Naive B cell (primary cell): ENCODE data around the gene MKNK2. TPM values are rescaled to one million over a fixed set of nuclear protein-coding genes. Genes with fewer than 3 reads are reported as not detected.
"Not testable (repeated sequence)": the region's sequence is repeated elsewhere in the genome, so short reads cannot be mapped to it uniquely, and the experiment has no call there.

Source experiments
- ATAC-seq, 2 donors: fragments of 150-1000 bp; cut with Tn5 transposase; 2 replicates each; pipeline ENCODE4 v1.10.0; 2021; ENCODE audit warnings: low read depth in 2 of 2, mild to moderate bottlenecking in 2 of 2, moderate library complexity in 2 of 2
- DNase-seq: peaks from one replicate; pipeline ENCODE4 v3.0.0; 2022
- H3K27ac Mint-ChIP-seq, 6 donors: one replicate each; pipeline ENCODE4 v1.8.0; 2020 to 2022; ENCODE audit warnings: mild to moderate bottlenecking in 6 of 6, mixed read lengths in 6 of 6, moderate library complexity in 5 of 6, inconsistent platforms in 2 of 6
- H3K27me3 Mint-ChIP-seq, 3 donors: one replicate each; pipeline ENCODE4 v1.8.0; 2021 to 2022; ENCODE audit warnings: mixed read lengths in 3 of 3, mild to moderate bottlenecking in 1 of 3
- H3K36me3 Mint-ChIP-seq, 2 donors: one replicate each; pipeline ENCODE4 v1.8.0; 2020 to 2022; ENCODE audit warnings: mixed read lengths in 2 of 2, inconsistent platforms in 1 of 2, mild to moderate bottlenecking in 1 of 2
- H3K4me1 Mint-ChIP-seq, 3 donors: one replicate each; pipeline ENCODE4 v1.8.0; 2020 to 2022; ENCODE audit warnings: mixed read lengths in 3 of 3, inconsistent platforms in 1 of 3, mild to moderate bottlenecking in 1 of 3, moderate library complexity in 1 of 3
- H3K4me3 Mint-ChIP-seq, 8 donors: one replicate each; pipeline ENCODE4 v1.8.0; 2020 to 2022; ENCODE audit warnings: mild to moderate bottlenecking in 8 of 8, mixed read lengths in 8 of 8, moderate library complexity in 8 of 8, inconsistent platforms in 2 of 8
- H3K9me3 Mint-ChIP-seq, 7 donors: one replicate each; pipeline ENCODE4 v1.8.0; 2020 to 2022; ENCODE audit warnings: mixed read lengths in 7 of 7, mild to moderate bottlenecking in 5 of 7, inconsistent platforms in 2 of 7, moderate library complexity in 1 of 7
- polyA plus RNA-seq, 6 donors: library from polyadenylated mRNA; unstranded; fragments of 300-500 nt; fragmentation: Illumina TruSeq; gene quantifications; one replicate each; pipeline ENCODE4 v1.2.3, GENCODE V29; 2021; ENCODE audit warnings: low read depth in 6 of 6

Gene MKNK2
- polyA plus RNA-seq = 100 to 1,000 TPM in 1 of 6 donors, 10 to 100 TPM in 5; 51.1 to 102 (median 57.1) TPM

- peak; percentile 43 to 57 for ATAC-seq
- H3K4me3 Mint-ChIP-seq = peak within 1 kb of the TSS; percentile 85 to 96 (median 92)
- DNase-seq = peak; percentile 96
- H3K4me1 Mint-ChIP-seq = peaks cover 35 to 58% (median 57%) of the 10 kb centered on the region in 3 donors
- no peaks in the 10 kb centered on the region for H3K27me3 Mint-ChIP-seq
- H3K27ac Mint-ChIP-seq = peak within 1 kb of the TSS; percentile 98 to 99 (median 99)
- H3K9me3 Mint-ChIP-seq = no peaks in the 10 kb centered on the region
- no peaks in the 10 kb centered on the region for H3K36me3 Mint-ChIP-seq
Measured at GRCh38 chr19:2050991-2051772, at the start of gene MKNK2. TSS of gene MKNK2 (minus strand) at chr19:2051244. CDS start at chr19:2050851, 393 bp downstream.

GRCh38 chr19:2100719-2101061, 49.6 kb upstream of the MKNK2 start:
- Mint-ChIP-seq H3K36me3 (peaks cover 18 to 20% of the 10 kb centered on the region in 2 donors), H3K27me3 (no peaks in the 10 kb centered on the region), H3K4me1 (peaks cover 7 to 19% (median 15%) of the 10 kb centered on the region in 3 donors), H3K27ac (no peak overlapping the region), H3K9me3 (peaks cover 0 to 9% (median 5%) of the 10 kb centered on the region in 7 donors), H3K4me3 (no peak overlapping the region)
- ATAC-seq (no peak), DNase-seq (no peak)

- peaks cover 8 to 25% (median 16%) of the 10 kb centered on the region in 3 donors for H3K4me1 Mint-ChIP-seq
- no peak overlapping the region for H3K4me3 Mint-ChIP-seq
- no peaks in the 10 kb centered on the region for H3K27me3 Mint-ChIP-seq
- ATAC-seq = no peak
- no peak for DNase-seq
- H3K27ac Mint-ChIP-seq = peak overlapping the region in 1 of 6 donors; percentile 59
- peaks cover 12 to 15% of the 10 kb centered on the region in 2 donors for H3K36me3 Mint-ChIP-seq
- peaks cover 0 to 5% (median 3%) of the 10 kb centered on the region in 7 donors for H3K9me3 Mint-ChIP-seq
Measured at GRCh38 chr19:2099937-2100718, 49.1 kb upstream of the MKNK2 start.

GRCh38 chr19:2099054-2099501, 48.0 kb upstream of the MKNK2 start:
- H3K27me3 Mint-ChIP-seq = no peaks in the 10 kb centered on the region
- DNase-seq (no peak), ATAC-seq (no peak)
- peaks cover 0 to 2% (median 0%) of the 10 kb centered on the region in 7 donors for H3K9me3 Mint-ChIP-seq
- H3K27ac Mint-ChIP-seq = peak overlapping the region in 1 of 6 donors; percentile 56
- peaks cover 7 to 9% of the 10 kb centered on the region in 2 donors for H3K36me3 Mint-ChIP-seq
- H3K4me1 Mint-ChIP-seq = peaks cover 18 to 30% (median 23%) of the 10 kb centered on the region in 3 donors
- H3K4me3 Mint-ChIP-seq = no peak overlapping the region

GRCh38 chr19:2097886-2098327, 46.9 kb upstream of the MKNK2 start:
- peak overlapping the region; percentile 20 to 100 (median 58) for H3K4me3 Mint-ChIP-seq
- no peak for DNase-seq
- no peak for ATAC-seq
- H3K36me3 Mint-ChIP-seq = peaks cover 4 to 6% of the 10 kb centered on the region in 2 donors
- no peaks in the 10 kb centered on the region for H3K9me3 Mint-ChIP-seq
- H3K4me1 Mint-ChIP-seq = peaks cover 25 to 40% (median 29%) of the 10 kb centered on the region in 3 donors
- H3K27me3 Mint-ChIP-seq = no peaks in the 10 kb centered on the region
- peak overlapping the region in 4 of 6 donors; percentile 69 to 99 (median 96) for H3K27ac Mint-ChIP-seq

GRCh38 chr19:2097203-2097885, 46.3 kb upstream of the MKNK2 start:
- ATAC-seq = peak; percentile 3 to 8
- peaks cover 4 to 6% of the 10 kb centered on the region in 2 donors for H3K36me3 Mint-ChIP-seq
- peak overlapping the region; percentile 63 to 99 (median 96) for H3K27ac Mint-ChIP-seq
- peaks cover 25 to 40% (median 33%) of the 10 kb centered on the region in 3 donors for H3K4me1 Mint-ChIP-seq
- H3K4me3 Mint-ChIP-seq = peak overlapping the region; percentile 80 to 100 (median 92)
- H3K27me3 Mint-ChIP-seq = no peaks in the 10 kb centered on the region
- H3K9me3 Mint-ChIP-seq = no peaks in the 10 kb centered on the region
- DNase-seq = no peak

- peak; percentile 72 to 74 for ATAC-seq
- peaks cover 0 to 6% of the 10 kb centered on the region in 2 donors for H3K36me3 Mint-ChIP-seq
- peaks cover 25 to 46% (median 40%) of the 10 kb centered on the region in 3 donors for H3K4me1 Mint-ChIP-seq
- DNase-seq = peak; percentile 99
- peak within 1 kb of the TSS; percentile 99 to 100 (median 99) for H3K27ac Mint-ChIP-seq
- H3K27me3 Mint-ChIP-seq = no peaks in the 10 kb centered on the region
- H3K9me3 Mint-ChIP-seq = no peaks in the 10 kb centered on the region
- H3K4me3 Mint-ChIP-seq = peak within 1 kb of the TSS; percentile 96 to 100 (median 98)
Measured at GRCh38 chr19:2096480-2097202, 45.6 kb upstream of the MKNK2 start, which contains the start of gene IZUMO4. TSS of gene IZUMO4 (plus strand) at chr19:2096915. CDS start at chr19:2096946, 31 bp downstream.

GRCh38 chr19:2096034-2096479, 45.0 kb upstream of the MKNK2 start, which contains the start of gene MOB3A:
TSS of gene MOB3A (minus strand) at chr19:2096326. CDS start at chr19:2078560, 17,766 bp downstream.
- Mint-ChIP-seq H3K4me1 (peaks cover 25 to 47% (median 44%) of the 10 kb centered on the region in 3 donors), H3K27me3 (no peaks in the 10 kb centered on the region), H3K4me3 (peak within 1 kb of the TSS; percentile 96 to 100 (median 98)), H3K9me3 (no peaks in the 10 kb centered on the region), H3K36me3 (peaks cover 0 to 6% of the 10 kb centered on the region in 2 donors), H3K27ac (peak within 1 kb of the TSS; percentile 99 to 100 (median 99))
- DNase-seq (peak; percentile 95), ATAC-seq (peak; percentile 44 to 54)

- DNase-seq, H3K27me3 Mint-ChIP-seq, H3K9me3 Mint-ChIP-seq, ATAC-seq, H3K36me3 Mint-ChIP-seq: not testable (repeated sequence)
- Mint-ChIP-seq H3K4me1 (peaks cover 52 to 80% (median 80%) of the 10 kb centered on the region in 3 donors), H3K27ac (peak overlapping the region; percentile 39 to 100 (median 96)), H3K4me3 (peak overlapping the region in 7 of 8 donors; percentile 4 to 100 (median 51))
Measured at GRCh38 chr19:2091926-2092525, 41.0 kb upstream of the MKNK2 start.

GRCh38 chr19:2089727-2090053, 38.6 kb upstream of the MKNK2 start:
- Mint-ChIP-seq H3K4me3 (peak overlapping the region; percentile 84 to 98 (median 88)), H3K36me3 (peaks cover 6% of the 10 kb centered on the region in 2 donors), H3K9me3 (no peaks in the 10 kb centered on the region), H3K27me3 (no peaks in the 10 kb centered on the region), H3K27ac (peak overlapping the region; percentile 99 to 100 (median 100)), H3K4me1 (peaks cover 57 to 90% (median 81%) of the 10 kb centered on the region in 3 donors)
- DNase-seq (no peak), ATAC-seq (no peak)

- DNase-seq (peak; percentile 59), ATAC-seq (peak in 1 of 2 donors; percentile 2)
- Mint-ChIP-seq H3K4me1 (peaks cover 51 to 85% (median 77%) of the 10 kb centered on the region in 3 donors), H3K36me3 (peaks cover under 1 to 6% of the 10 kb centered on the region in 2 donors), H3K27ac (peak overlapping the region; percentile 99 to 100 (median 100)), H3K9me3 (no peaks in the 10 kb centered on the region), H3K4me3 (peak overlapping the region; percentile 84 to 98 (median 88)), H3K27me3 (no peaks in the 10 kb centered on the region)
Measured at GRCh38 chr19:2089001-2089711, 38.1 kb upstream of the MKNK2 start.
